22Rv1 (cell line): Measurements from ENCODE around the gene TTN.

ENCODE experiments used
- CTCF ChIP-seq: fragments of 450-650 bp; IDR thresholded peaks from 2 replicates; pipeline ENCODE4 v1.5.1; 2017; ENCODE audit warnings: mild to moderate bottlenecking
- ZFX ChIP-seq: fragments of 450-650 bp; IDR thresholded peaks from 2 replicates; pipeline ENCODE4 v1.6.1; 2017; ENCODE audit warnings: antibody characterized with exemption, borderline replicate concordance

GRCh38 chr2:178677599-178677998, 129.6 kb downstream of the TTN start:
- TF ChIP-seq CTCF (no peak), ZFX (no peak)
